ENCODE measurements around the gene SH2D6. TPM values are rescaled to one million over a fixed set of nuclear protein-coding genes. Genes with fewer than 3 reads are reported as not detected.
"Not testable (repeated sequence)": the region's sequence is repeated elsewhere in the genome, so short reads cannot be mapped to it uniquely, and the experiment has no call there.

SH2D6 gene
- total RNA-seq, 1 experiment from 2014 or later = 0.84 TPM

- no peaks in the 10 kb centered on the region for H3K9me3 Mint-ChIP-seq (ENCODE audit: unreplicated experiment)
- BruUV-seq (replicated peaks) = no TSS peak
- H3K4me1 Mint-ChIP-seq (ENCODE audit: insufficient read depth, unreplicated experiment) = no peaks in the 10 kb centered on the region
- DNase-seq (ENCODE audit: unreplicated experiment) = no peak
- no peaks in the 10 kb centered on the region for H3K27me3 Mint-ChIP-seq (ENCODE audit: insufficient read depth, unreplicated experiment)
- ChIA-PET CTCF (interaction anchor here (0.6 to 1.2 kb wide), 2 partner anchors 10 to 26 kb away, joined by 3 read pairs; no protein-coding TSS in a partner anchor), POLR2A (interaction anchor here (1.1 to 1.6 kb wide), 4 partner anchors 18 to 65 kb away, joined by 3 to 4 read pairs (median 4); no protein-coding TSS in a partner anchor)
- no peak overlapping the region for H3K4me3 Mint-ChIP-seq (ENCODE audit: unreplicated experiment)
- intact Hi-C loops (cut with micrococcal nuclease) = no loop called here
- TF ChIP-seq CTCF (IDR thresholded peaks at IDR 0.05; ENCODE audit: unreplicated experiment) = no peak
- H3K36me3 Mint-ChIP-seq (ENCODE audit: insufficient read depth, unreplicated experiment) = no peaks in the 10 kb centered on the region
- no peak overlapping the region for H3K27ac Mint-ChIP-seq (ENCODE audit: low read depth, unreplicated experiment)
Observed at GRCh38 chr2:85476624-85477023, 58.1 kb downstream of the SH2D6 start.

GRCh38 chr2:85477884-85478283 is 59.4 kb downstream of the SH2D6 start:
- H3K36me3 Mint-ChIP-seq (ENCODE audit: insufficient read depth, unreplicated experiment) = no peaks in the 10 kb centered on the region
- no peak overlapping the region for H3K27ac Mint-ChIP-seq (ENCODE audit: low read depth, unreplicated experiment)
- no peaks in the 10 kb centered on the region for H3K27me3 Mint-ChIP-seq (ENCODE audit: insufficient read depth, unreplicated experiment)
- DNase-seq (ENCODE audit: unreplicated experiment) = no peak
- intact Hi-C loops (cut with micrococcal nuclease) = no loop called here
- no peaks in the 10 kb centered on the region for H3K9me3 Mint-ChIP-seq (ENCODE audit: unreplicated experiment)
- CTCF ChIA-PET = interaction anchor here (0.9 to 1.6 kb wide), 2 partner anchors 10 to 58 kb away, joined by 3 read pairs; no protein-coding TSS in a partner anchor
- BruUV-seq (replicated peaks) = no TSS peak
- TF ChIP-seq CTCF (IDR thresholded peaks at IDR 0.05; ENCODE audit: unreplicated experiment) = no peak
- no peak overlapping the region for H3K4me3 Mint-ChIP-seq (ENCODE audit: unreplicated experiment)
- POLR2A ChIA-PET = interaction anchor here (0.6 to 0.7 kb wide), 3 partner anchors 62 to 158 kb away, joined by 3 read pairs; no protein-coding TSS in a partner anchor
- H3K4me1 Mint-ChIP-seq (ENCODE audit: insufficient read depth, unreplicated experiment) = no peaks in the 10 kb centered on the region

GRCh38 chr2:85481818-85482777 is 63.6 kb downstream of the SH2D6 start:
- Mint-ChIP-seq H3K27ac (ENCODE audit: low read depth, unreplicated experiment) (no peak overlapping the region), H3K4me3 (ENCODE audit: unreplicated experiment) (no peak overlapping the region), H3K36me3 (ENCODE audit: insufficient read depth, unreplicated experiment) (no peaks in the 10 kb centered on the region), H3K9me3 (ENCODE audit: unreplicated experiment) (no peaks in the 10 kb centered on the region), H3K27me3 (ENCODE audit: insufficient read depth, unreplicated experiment) (no peaks in the 10 kb centered on the region), H3K4me1 (ENCODE audit: insufficient read depth, unreplicated experiment) (peaks cover 3% of the 10 kb centered on the region)
- POLR2A ChIA-PET = interaction anchor here (0.7 kb wide), 1 partner anchor 24 kb away, joined by 3 read pairs; no protein-coding TSS in a partner anchor
- BruUV-seq (replicated peaks) = no TSS peak
- DNase-seq (ENCODE audit: unreplicated experiment) = no peak
- intact Hi-C loops (cut with micrococcal nuclease) = no loop called here
- CTCF ChIA-PET = interaction anchor here (0.6 kb wide), 1 partner anchor 467 kb away, joined by 3 read pairs; no protein-coding TSS in a partner anchor
- TF ChIP-seq CTCF (IDR thresholded peaks at IDR 0.05; ENCODE audit: unreplicated experiment) = no peak

GRCh38 chr2:85484615-85485014 is 66.1 kb downstream of the SH2D6 start:
- intact Hi-C loops (cut with micrococcal nuclease); POLR2A ChIA-PET; DNase-seq (ENCODE audit: unreplicated experiment): not testable (repeated sequence)

More at GRCh38 chr2:85484615-85485014, 66.1 kb downstream of the SH2D6 start:
- H3K4me3 Mint-ChIP-seq (ENCODE audit: unreplicated experiment); H3K27me3 Mint-ChIP-seq (ENCODE audit: insufficient read depth, unreplicated experiment); H3K27ac Mint-ChIP-seq (ENCODE audit: low read depth, unreplicated experiment); BruUV-seq (replicated peaks); H3K4me1 Mint-ChIP-seq (ENCODE audit: insufficient read depth, unreplicated experiment); CTCF ChIA-PET; H3K36me3 Mint-ChIP-seq (ENCODE audit: insufficient read depth, unreplicated experiment); H3K9me3 Mint-ChIP-seq (ENCODE audit: unreplicated experiment): not testable (repeated sequence)
